ENCODE results near the gene ZFTA. TPM values are rescaled to one million over a fixed set of nuclear protein-coding genes. Genes with fewer than 3 reads are reported as not detected.
A peak's percentile ranks its signal among the peaks of the same experiment; 100 is the strongest.
"Not testable (repeated sequence)": the region's sequence is repeated elsewhere in the genome, so short reads cannot be mapped to it uniquely, and the experiment has no call there.

Gene ZFTA
- total RNA-seq, 6 experiments from 2014 or later = 4.8 to 10.7 (median 6.6) TPM

- Histone ChIP-seq H3K4me3 (no peak overlapping the region), H3K9me3 (no peaks in the 10 kb centered on the region), H3K36me3 (no peaks in the 10 kb centered on the region), H3K27ac (no peak overlapping the region), H3K4me1 (no peaks in the 10 kb centered on the region), H3K27me3 (no peaks in the 10 kb centered on the region)
- TF ChIP-seq CTCF (IDR thresholded peaks at IDR 0.05) (no peak), POLR2A (IDR thresholded peaks at IDR 0.05) (no peak)
- ATAC-seq = peak; percentile 29 to 57 (median 46)
- WGBS (ENCODE audit: insufficient coverage, low coverage, low lambda C conversion rate, missing lambda C conversion rate) = 11% methylated on average over 7 of the region's 7 CpGs
- DNase-seq = no peak
- intact Hi-C loops (cut with DNase I) = no loop called here
Observed at GRCh38 chr11:63783925-63784592, 15.5 kb upstream of the ZFTA start.

- Histone ChIP-seq H3K27me3 (no peaks in the 10 kb centered on the region), H3K27ac (no peak overlapping the region), H3K4me1 (no peaks in the 10 kb centered on the region), H3K9me3 (no peaks in the 10 kb centered on the region), H3K4me3 (no peak overlapping the region), H3K36me3 (no peaks in the 10 kb centered on the region)
- intact Hi-C loops (cut with DNase I) = no loop called here
- TF ChIP-seq CTCF (IDR thresholded peaks at IDR 0.05) = no peak
- no peak for TF ChIP-seq POLR2A (IDR thresholded peaks at IDR 0.05)
- no peak for DNase-seq
- ATAC-seq = no peak
- WGBS (ENCODE audit: insufficient coverage, low coverage, low lambda C conversion rate, missing lambda C conversion rate) = 84% methylated on average over 6 of the region's 6 CpGs
Observed at GRCh38 chr11:63782749-63783148, 14.2 kb upstream of the ZFTA start.

GRCh38 chr11:63779039-63779438, 10.5 kb upstream of the ZFTA start:
- no peak for DNase-seq
- intact Hi-C loops (cut with DNase I) = loop anchor here in 1 of 2 donors (10.0 kb wide), 1 partner anchor 146 kb away; no protein-coding TSS in a partner anchor
- no peaks in the 10 kb centered on the region for H3K4me1 ChIP-seq
- 52% methylated on average over 2 of the region's 2 CpGs for WGBS (ENCODE audit: insufficient coverage, low coverage, low lambda C conversion rate, missing lambda C conversion rate)
- no peak overlapping the region for H3K27ac ChIP-seq
- H3K27me3 ChIP-seq = no peaks in the 10 kb centered on the region
- no peaks in the 10 kb centered on the region for H3K36me3 ChIP-seq
- no peaks in the 10 kb centered on the region for H3K9me3 ChIP-seq
- no peak for TF ChIP-seq POLR2A (IDR thresholded peaks at IDR 0.05)
- no peak for TF ChIP-seq CTCF (IDR thresholded peaks at IDR 0.05)
- H3K4me3 ChIP-seq = no peak overlapping the region
- ATAC-seq = peak in 1 of 4 donors; percentile 6

GRCh38 chr11:63775191-63775590, 6.6 kb upstream of the ZFTA start:
- Histone ChIP-seq H3K4me1 (no peaks in the 10 kb centered on the region), H3K27ac (no peak overlapping the region), H3K36me3 (no peaks in the 10 kb centered on the region), H3K4me3 (no peak overlapping the region), H3K9me3 (no peaks in the 10 kb centered on the region), H3K27me3 (no peaks in the 10 kb centered on the region)
- DNase-seq = no peak
- intact Hi-C loops (cut with DNase I) = loop anchor here in 1 of 2 donors (10.0 kb wide), 1 partner anchor 150 kb away; no protein-coding TSS in a partner anchor
- ATAC-seq = no peak
- 93% methylated on average over 3 of the region's 3 CpGs for WGBS (ENCODE audit: insufficient coverage, low coverage, low lambda C conversion rate, missing lambda C conversion rate)
- no peak for TF ChIP-seq POLR2A (IDR thresholded peaks at IDR 0.05)
- no peak for TF ChIP-seq CTCF (IDR thresholded peaks at IDR 0.05)

- H3K27ac ChIP-seq, H3K4me1 ChIP-seq, H3K27me3 ChIP-seq, ATAC-seq, H3K4me3 ChIP-seq, H3K36me3 ChIP-seq, DNase-seq, H3K9me3 ChIP-seq: not testable (repeated sequence)
- intact Hi-C loops (cut with DNase I) = loop anchor here in 1 of 2 donors (10.0 kb wide), 1 partner anchor 153 kb away; no protein-coding TSS in a partner anchor
- WGBS (ENCODE audit: insufficient coverage, low coverage, low lambda C conversion rate, missing lambda C conversion rate) = 87% methylated on average over 2 of the region's 2 CpGs
Observed at GRCh38 chr11:63771741-63772318, 3.3 kb upstream of the ZFTA start.

Measured in right lobe of liver (tissue), 6 donors.